ENCODE results near the gene FAF2. TPM values are rescaled to one million over a fixed set of nuclear protein-coding genes. Genes with fewer than 3 reads are reported as not detected.
"Not testable (repeated sequence)": the region's sequence is repeated elsewhere in the genome, so short reads cannot be mapped to it uniquely, and the experiment has no call there.

FAF2 gene, protein sequence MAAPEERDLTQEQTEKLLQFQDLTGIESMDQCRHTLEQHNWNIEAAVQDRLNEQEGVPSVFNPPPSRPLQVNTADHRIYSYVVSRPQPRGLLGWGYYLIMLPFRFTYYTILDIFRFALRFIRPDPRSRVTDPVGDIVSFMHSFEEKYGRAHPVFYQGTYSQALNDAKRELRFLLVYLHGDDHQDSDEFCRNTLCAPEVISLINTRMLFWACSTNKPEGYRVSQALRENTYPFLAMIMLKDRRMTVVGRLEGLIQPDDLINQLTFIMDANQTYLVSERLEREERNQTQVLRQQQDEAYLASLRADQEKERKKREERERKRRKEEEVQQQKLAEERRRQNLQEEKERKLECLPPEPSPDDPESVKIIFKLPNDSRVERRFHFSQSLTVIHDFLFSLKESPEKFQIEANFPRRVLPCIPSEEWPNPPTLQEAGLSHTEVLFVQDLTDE
- polyA plus RNA-seq (2012; ENCODE audit: insufficient read depth, insufficient read length), result 25.4 TPM

DNA sequence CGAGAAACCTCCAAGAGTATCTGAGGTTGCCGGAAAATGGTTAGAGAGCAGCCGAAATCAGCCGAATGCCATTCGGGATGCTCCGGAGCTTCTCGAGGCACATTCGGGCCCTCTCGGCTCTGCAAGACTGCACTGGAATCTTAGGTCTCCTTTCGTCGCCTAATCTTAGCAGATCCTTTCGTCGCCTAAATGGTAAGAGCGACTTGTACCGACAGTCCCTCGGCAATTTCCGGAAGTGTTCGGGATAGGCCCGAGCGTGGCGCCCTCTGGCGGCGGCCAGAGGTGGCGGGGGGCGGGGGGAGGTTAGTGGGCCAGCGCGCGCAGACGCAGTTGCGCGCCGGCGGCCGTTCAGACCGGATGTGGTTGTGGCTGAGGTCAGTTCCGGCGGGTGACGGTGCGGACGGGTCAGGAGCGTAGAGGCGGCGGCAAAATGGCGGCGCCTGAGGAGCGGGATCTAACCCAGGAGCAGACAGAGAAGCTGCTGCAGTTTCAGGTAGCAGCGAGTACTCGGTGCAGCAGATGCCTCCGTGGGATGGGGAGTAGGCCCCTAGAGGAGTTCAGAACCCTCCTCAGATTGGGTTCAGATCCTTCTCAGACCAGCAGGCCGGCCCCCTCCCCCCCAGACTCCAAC is at the start of gene FAF2:
Gene FAF2, plus strand, starts transcription at position 408 of the 631 bp plus-strand sequence. Its CDS starts 23 bp downstream, at position 431.
- peak within 1 kb of the TSS; percentile 91 for H3K4me3 ChIP-seq (ENCODE audit: low read length)
- DNase-seq (ENCODE audit: low read depth, low spot score), result peak; percentile 99

DNA sequence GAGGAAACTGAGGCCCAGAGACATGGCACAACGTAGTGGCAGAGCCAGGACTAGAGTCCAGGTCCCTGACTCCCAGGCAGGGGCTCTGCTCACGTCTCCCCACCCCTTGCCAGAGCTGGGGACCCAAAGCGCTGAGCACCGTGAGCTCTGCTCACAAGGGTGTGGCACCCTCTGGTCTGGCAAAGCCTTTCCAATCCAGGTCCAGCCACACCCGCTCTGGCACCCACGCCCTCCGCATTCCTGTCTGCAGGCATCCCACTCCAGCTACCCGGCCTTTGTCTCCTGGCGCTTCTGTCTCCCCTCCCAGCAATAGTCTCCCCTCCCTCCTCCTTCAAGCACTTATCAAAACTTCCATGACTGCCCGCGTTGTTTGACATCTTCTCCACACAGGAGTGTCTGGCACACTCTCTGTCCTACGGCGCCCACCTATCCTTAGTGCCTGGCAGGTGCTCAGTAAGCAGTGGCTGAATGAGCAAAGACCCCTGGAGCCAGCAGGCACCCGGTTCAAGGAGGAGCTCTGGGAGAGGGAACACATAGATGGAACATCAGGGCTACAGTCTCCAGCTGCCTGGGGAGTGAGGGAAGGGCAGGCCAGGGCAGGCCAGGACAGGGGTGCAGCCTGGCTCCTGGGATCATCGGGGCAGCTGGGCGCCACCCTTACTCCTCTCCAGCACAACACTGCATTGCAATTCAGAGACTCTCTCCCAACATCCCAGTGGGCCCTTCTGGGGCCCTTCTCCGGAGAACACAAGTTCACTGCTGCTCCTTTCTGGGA is 47.6 kb upstream of the FAF2 start:
- no peak for DNase-seq (ENCODE audit: low read depth, low spot score)
- H3K4me3 ChIP-seq (ENCODE audit: low read length), result no peak overlapping the region

DNA sequence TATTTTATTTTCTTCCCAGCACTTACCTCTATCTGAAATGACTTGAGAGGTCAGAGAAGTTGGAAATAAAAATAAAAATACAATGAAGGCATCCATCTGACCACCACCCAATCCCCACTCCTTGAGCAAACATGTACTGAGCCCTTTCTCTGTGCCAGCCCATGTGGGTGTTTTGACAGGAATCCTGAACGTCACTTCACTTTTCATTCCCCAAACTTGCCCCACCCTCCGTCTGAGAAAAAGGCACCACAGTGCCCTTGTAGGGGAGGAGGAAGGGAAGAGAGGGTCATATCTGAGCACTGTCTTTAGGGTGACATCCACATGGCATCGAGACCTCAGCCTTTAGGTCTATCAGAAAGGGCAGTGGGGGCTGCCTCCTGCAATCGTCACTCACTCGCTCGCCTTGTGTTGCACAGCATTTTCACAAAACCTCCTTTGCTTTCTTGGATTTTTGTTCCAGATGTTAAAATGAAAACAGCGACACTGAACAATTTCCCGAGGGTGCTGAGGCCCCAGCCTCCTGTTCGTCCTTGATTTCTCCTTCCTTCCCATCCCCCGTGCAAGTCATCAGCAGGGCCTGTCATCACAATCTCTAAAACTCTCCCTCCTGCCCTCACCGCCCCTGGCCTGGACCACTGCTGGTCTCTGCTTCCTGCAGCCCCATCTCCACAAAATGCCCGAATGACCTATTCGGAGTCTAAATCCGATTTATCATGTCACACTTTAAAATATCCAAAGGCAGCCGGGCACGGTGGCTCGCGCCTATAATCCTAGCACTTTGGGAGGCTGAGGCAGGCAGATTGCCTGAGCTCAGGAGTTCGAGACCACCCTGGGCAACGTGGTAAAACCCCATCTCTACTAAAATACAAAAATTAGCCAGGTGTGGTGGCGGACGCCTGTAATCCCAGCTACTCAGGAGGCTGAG is 46.6 kb upstream of the FAF2 start:
- DNase-seq (ENCODE audit: low read depth, low spot score), result no peak
- H3K4me3 ChIP-seq (ENCODE audit: low read length), result no peak overlapping the region

DNA sequence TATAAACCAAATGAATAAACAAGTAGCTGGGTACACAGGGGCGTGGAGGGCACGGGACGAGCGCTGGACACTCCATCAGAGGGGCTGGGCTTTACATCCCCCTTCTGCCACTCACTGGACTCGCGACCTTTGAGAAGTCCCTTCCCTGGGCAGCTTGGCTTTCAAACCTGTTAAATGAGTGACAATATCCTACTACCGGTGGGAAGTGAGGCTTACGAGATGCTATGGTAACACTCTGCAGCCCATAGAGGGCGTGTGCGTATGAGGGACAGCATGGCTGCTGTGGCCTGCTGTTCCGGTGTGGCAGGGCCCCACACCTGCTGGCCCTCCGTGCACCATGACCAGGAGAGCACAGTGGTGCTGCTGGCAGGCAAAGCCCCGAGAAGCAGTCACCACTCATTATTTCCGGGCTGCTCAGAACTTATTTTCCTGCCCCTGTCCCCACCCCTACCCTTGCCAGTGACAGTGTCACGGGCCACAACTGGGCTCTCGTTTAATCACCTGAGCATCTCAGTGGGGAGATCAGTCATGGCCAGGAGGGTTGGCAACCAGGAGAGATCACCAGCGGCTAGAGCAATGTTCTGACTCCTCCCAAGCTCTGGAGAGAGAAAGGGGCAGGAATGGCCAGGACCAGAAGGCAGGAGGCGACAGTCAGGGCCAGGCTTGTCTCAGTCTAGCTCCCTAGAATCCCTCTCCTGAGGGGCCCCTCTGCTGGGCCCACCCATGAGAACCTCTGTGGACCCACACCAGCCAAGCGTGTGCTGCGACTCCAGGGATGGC is 42.3 kb upstream of the FAF2 start:
- DNase-seq (ENCODE audit: low read depth, low spot score), result no peak
- H3K4me3 ChIP-seq (ENCODE audit: low read length), result no peak overlapping the region

- H3K4me3 ChIP-seq (ENCODE audit: low read length), result no peak overlapping the region
- DNase-seq (ENCODE audit: low read depth, low spot score), result no peak
Observed at GRCh38 chr5:176406436-176407052, 41.6 kb upstream of the FAF2 start.

DNA sequence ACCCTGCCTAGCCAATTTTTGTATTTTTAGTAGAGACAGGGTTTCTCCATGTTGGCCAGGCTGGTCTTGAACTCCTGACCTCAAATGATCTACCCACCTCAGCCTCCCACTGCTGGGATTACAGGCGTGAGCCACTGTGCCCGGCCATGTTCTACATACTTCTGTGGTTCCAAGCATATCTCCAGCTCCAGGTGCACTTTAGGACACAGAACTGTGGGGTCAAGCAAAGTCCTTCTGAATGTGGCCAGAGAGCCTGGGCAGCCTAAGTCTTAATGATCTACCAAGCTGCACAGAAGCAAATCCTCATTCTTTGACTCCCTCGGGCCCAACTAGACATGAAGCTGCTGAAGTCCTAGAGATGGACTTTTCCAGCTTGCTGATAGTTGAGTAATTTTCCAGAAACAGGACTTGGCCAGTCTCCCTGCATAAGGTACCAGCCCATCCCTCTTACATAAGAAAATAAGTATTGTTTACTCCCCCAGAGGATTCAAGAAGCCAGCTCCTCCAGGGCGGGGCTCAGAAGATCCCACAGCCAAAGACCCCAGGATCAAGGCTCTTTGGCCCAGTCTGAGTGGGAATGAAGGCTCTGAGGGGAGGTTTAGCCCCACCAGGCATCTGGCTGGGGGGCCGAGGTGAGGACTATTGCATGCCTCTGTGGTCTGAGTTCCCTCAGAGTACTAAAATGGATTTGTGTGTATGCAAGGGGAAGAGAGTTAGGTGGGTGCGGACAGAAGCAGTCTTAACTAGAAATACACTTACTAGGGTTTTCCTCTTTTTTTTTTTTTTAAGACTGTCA is 40.5 kb upstream of the FAF2 start:
- H3K4me3 ChIP-seq (ENCODE audit: low read length), result no peak overlapping the region
- DNase-seq (ENCODE audit: low read depth, low spot score), result no peak

DNA sequence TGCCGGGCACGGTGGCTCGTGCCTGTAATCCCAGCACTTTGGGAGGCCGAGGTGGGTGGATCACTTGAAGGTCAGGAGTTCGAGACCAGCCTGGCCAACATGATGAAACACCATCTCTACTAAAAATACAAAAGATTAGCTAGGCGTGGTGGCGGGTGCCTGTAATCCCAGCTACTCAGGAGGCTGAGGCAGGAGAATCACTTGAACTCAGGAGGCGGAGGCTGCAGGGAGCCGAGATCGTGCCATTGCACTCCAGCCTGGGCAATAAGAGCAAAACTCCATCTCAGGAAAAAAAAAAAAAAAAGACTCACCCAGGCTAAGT is 40.0 kb upstream of the FAF2 start:
- not testable (repeated sequence) for DNase-seq (ENCODE audit: low read depth, low spot score); H3K4me3 ChIP-seq (ENCODE audit: low read length)

DNA sequence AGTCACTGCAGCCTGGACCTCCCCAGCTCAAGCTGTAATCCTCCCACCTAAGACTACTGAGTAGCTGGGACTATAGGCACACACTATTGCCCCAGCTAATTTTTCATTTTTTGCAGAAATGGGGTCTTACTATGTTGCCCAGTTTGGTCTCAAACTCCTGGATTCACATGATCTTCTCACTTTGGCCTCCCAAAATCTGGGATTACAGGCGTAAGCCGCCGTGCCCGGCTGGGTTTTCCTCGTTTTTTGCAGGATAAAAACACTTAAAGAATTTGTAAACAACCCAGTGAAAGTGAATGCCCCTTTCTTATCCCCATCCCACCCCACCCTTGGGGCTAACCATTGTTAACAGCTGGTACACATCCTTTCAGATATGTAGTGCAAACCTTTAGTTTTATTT is 39.6 kb upstream of the FAF2 start:
- no peak for DNase-seq (ENCODE audit: low read depth, low spot score)
- H3K4me3 ChIP-seq (ENCODE audit: low read length), result no peak overlapping the region

- no peak for DNase-seq (ENCODE audit: low read depth, low spot score)
- H3K4me3 ChIP-seq (ENCODE audit: low read length), result no peak overlapping the region
Observed at GRCh38 chr5:176409765-176410164, 38.4 kb upstream of the FAF2 start.

DNA sequence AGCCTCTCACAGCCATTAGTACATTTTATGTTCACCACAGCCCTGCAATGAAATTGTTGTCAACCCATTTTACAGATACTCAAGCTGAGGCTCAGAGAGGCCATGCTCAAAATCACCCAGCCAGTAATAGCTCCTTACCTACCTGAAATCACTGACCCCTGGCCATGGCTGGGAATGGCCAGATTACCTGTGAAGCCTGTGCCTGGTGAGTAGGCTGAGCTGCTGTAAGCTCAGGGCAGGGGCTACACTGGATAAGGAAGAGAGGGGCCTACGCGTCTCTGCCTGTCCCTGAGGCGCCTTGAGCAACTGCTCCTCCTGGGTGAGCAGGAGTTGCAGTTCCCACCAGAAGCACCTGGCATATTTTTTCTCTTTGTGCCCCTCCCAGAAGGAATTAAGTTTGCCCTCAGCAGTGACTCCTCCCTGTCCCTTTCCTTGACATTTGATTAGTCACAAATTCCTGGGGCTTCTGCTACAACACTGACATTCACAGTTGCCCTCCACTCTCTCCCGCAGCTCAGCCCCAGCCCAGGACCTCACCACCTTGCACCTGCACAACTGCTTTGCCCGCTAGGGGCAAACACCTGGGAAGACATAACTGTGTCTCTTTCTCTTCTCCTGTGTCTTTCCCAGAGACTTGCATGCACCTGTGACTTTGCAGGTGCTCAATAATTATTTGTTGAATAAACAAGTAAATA is 37.6 kb upstream of the FAF2 start:
- H3K4me3 ChIP-seq (ENCODE audit: low read length), result no peak overlapping the region

DNA sequence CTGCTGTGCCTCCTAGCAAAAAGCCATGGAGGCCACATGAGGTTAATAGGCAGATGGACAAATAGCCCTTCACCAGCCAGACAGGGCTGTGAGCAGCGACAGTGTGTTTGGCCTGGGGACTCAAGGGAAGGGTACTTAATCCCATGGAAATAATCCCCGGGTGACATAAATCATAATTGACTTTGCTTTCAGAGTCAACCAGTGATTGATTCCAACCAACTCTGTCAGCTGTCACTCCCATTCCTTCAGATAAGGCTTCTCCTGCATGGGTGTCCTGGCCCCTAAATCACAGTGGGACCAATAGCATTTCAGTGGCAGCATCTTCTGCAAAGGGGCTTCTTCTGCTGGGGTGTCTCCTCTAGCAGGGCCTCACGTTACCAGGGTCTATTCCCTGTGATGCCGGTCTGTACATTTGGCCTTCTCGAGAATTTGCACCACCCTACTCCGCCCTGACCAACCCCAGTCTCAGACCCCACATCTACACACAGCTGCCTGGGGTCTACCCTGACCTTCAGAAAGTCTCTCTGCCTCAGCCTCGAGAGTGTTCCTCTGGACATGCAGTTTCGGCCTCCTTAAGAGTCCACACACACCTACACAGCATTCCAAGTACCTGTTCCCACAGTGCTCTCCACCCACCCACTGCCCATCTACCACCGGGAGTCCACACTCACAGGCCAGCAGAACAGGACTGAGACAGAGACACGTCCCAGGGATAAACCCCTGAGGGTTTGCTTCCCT is 35.5 kb upstream of the FAF2 start:
- H3K4me3 ChIP-seq (ENCODE audit: low read length), result no peak overlapping the region
- no peak for DNase-seq (ENCODE audit: low read depth, low spot score)

More for the DNA sequence above, 37.6 kb upstream of the FAF2 start:
- no peak for DNase-seq (ENCODE audit: low read depth, low spot score)

GRCh38 chr5:176413255-176413565 is 35.0 kb upstream of the FAF2 start:
- no peak overlapping the region for H3K4me3 ChIP-seq (ENCODE audit: low read length)
- DNase-seq (ENCODE audit: low read depth, low spot score), result no peak

DNA sequence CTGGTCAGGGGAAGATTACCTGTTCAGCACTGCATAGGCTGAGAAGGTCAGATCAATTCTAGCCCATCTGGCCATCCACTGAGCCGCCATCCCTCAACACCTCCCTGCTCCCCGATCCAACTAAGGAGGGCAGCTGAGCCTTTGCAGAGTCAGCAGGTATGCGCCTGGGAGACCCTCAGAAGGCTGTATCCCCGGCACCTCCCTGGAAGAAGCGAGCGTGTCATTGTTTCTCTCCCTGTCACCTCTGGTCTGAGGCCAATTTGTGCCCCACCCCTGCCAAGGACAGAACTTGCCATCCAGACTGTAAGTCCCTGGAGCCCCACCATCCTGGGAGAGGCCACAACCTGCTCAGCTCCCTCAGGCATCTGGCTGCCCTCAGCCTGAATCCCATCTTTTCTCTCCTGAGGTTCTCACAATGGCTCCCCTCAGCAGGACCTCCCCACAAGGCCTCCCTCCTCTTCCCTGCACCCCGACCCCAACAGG is 34.4 kb upstream of the FAF2 start:
- H3K4me3 ChIP-seq (ENCODE audit: low read length), result no peak overlapping the region
- no peak for DNase-seq (ENCODE audit: low read depth, low spot score)

DNA sequence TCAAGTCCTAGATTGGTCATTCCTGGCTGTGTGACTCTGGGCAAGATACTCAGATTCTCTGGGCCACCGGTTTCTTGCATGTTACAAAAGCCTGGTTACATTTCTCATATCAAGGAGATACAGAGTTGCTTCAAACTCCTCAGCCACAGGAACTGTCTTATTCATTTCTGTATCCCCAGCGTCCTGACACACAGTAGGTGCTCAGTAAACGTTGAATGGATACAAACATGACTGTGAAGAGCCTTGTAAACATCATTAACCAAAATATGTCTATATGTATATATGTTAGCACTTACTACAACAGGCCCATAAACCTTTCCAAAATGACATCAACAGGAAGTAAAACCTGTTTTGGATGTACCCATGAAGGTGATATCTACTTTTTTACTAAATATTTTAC is 33.5 kb upstream of the FAF2 start:
- DNase-seq (ENCODE audit: low read depth, low spot score), result no peak
- no peak overlapping the region for H3K4me3 ChIP-seq (ENCODE audit: low read length)

- no peak for DNase-seq (ENCODE audit: low read depth, low spot score)
- peak overlapping the region; percentile 64 for H3K4me3 ChIP-seq (ENCODE audit: low read length)
Observed at GRCh38 chr5:176415240-176415951, 32.8 kb upstream of the FAF2 start.
